ENCODE measurements around the gene HMGCL.
"Not testable (repeated sequence)": the region's sequence is repeated elsewhere in the genome, so short reads cannot be mapped to it uniquely, and the experiment has no call there.

HMGCL gene

DNA sequence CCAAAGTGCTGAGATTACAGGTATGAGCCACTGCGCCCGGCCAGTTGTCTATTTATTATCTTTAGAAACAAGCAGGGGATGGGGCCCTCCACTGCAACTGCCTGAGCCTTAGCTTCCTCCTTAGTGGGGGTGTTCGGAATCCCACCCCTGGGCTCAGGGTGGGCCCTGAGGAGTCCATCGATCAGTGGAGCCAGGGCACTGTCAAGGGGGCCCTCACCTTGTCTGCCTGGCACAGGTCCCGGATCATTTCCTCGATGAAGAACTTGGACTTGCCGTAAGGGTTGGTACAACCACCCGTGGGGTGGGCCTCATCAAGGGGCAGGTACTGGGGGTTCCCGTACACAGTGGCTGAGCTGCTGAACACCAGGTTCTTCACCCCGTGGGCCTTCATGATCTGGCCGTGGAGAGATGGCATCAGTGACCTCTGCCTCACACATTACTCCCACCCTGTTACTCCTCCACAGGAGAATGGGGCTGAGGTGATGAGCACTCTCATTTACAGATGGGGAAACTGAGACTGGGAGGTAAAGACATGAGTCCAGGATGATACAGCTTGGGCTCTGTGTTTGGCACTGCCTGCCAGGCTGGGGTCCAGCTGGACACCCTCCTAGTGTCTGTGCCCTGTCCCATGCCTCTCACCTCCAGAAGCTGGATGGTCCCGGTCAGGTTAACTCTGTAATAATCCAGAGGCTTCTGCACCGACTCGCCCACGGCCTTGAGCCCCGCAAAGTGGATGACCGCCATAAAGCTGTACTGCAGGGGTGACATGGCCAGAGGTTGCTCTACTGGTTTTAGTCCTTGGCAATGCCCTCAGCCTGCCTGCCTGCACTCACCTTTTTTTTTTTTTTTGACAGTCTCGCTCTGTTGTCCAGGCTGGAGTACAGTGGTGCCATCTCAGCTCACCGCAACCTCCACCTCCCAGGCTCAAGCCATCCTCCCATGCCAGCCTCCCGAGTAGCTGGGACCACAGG lies 27.5 kb downstream of the HMGCL start:
- Histone ChIP-seq H3K4me3 (ENCODE audit: low read length, poor library complexity, severe bottlenecking) (no peak overlapping the region), H2AFZ (ENCODE audit: low read length) (no peak overlapping the region), H3K79me2 (ENCODE audit: insufficient read depth, low read length) (peaks cover 10% of the 10 kb centered on the region), H3K27me3 (ENCODE audit: insufficient read depth, low read length, poor library complexity, severe bottlenecking) (no peaks in the 10 kb centered on the region), H3K9ac (ENCODE audit: low read depth, low read length, poor library complexity, severe bottlenecking) (no peak overlapping the region), H3F3A (ENCODE audit: low read depth) (no peaks in the 10 kb centered on the region), H3K4me1 (ENCODE audit: insufficient read depth, low read length, poor library complexity, severe bottlenecking) (peaks cover 19% of the 10 kb centered on the region), H3K9me2 (replicated peaks; ENCODE audit: low read depth, low read length) (no peaks in the 10 kb centered on the region), H4K20me1 (ENCODE audit: insufficient read depth, low read length, poor library complexity, severe bottlenecking) (peaks cover 16% of the 10 kb centered on the region), H3K36me3 (ENCODE audit: insufficient read depth, low read length) (peaks cover 16% of the 10 kb centered on the region; the same call in 1 of the 2 replicates), H3K9me3 (ENCODE audit: insufficient read depth, low read depth, low read length) (no peaks in the 10 kb centered on the region), H3K4me2 (ENCODE audit: low read depth, low read length, poor library complexity, severe bottlenecking) (no peak overlapping the region)
- TF ChIP-seq EZH2phosphoT487 (IDR thresholded peaks at IDR 0.05; ENCODE audit: borderline replicate concordance) = no peak
- TF ChIP-seq, protein P1, sequence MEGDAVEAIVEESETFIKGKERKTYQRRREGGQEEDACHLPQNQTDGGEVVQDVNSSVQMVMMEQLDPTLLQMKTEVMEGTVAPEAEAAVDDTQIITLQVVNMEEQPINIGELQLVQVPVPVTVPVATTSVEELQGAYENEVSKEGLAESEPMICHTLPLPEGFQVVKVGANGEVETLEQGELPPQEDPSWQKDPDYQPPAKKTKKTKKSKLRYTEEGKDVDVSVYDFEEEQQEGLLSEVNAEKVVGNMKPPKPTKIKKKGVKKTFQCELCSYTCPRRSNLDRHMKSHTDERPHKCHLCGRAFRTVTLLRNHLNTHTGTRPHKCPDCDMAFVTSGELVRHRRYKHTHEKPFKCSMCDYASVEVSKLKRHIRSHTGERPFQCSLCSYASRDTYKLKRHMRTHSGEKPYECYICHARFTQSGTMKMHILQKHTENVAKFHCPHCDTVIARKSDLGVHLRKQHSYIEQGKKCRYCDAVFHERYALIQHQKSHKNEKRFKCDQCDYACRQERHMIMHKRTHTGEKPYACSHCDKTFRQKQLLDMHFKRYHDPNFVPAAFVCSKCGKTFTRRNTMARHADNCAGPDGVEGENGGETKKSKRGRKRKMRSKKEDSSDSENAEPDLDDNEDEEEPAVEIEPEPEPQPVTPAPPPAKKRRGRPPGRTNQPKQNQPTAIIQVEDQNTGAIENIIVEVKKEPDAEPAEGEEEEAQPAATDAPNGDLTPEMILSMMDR (conservative IDR thresholded peaks at IDR 0.05; ENCODE audit: low read length) = no peak

DNA sequence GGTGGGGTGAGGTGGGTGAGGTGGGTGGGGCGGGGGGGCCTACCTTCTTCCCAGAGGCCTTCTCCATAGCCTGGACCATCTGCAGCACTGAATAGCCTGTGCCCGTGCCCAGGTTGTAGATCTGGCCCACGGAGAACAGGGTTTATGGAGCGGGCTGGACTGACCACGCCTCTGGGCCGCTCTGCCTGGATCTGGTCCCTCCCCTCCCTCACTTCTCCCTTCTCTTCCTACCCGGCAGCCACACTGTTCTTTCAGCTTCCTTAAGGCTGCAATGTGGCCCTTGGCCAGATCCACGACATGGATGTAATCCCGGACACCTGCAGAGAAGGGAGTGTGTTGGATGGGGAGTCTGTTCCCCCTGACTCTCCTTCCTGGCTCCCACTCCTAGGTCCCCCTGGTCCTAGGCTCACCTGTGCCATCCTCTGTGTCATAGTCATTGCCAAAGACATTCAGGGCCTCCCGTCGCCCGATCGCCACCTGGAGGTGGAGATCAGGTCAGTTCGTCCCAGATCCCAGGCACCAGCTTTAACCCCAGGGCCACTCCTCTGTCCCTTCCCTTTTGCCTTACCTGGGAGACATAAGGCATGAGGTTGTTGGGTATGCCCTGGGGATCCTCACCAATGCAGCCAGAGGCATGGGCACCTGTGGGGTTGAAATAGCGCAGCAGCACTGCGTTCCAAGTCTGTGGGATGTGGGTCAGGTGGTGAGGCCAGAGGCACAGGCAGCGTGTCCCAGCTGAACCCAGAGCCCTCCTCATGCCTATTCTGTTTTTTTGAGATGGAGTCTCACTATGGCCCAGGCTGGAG lies 28.6 kb downstream of the HMGCL start:
- H3K4me1 ChIP-seq (ENCODE audit: insufficient read depth, low read length, poor library complexity, severe bottlenecking) = peaks cover 19% of the 10 kb centered on the region
- no peaks in the 10 kb centered on the region for H3F3A ChIP-seq (ENCODE audit: low read depth)
- no peak overlapping the region for H3K9ac ChIP-seq (ENCODE audit: low read depth, low read length, poor library complexity, severe bottlenecking)
- peaks cover 21% of the 10 kb centered on the region for H3K79me2 ChIP-seq (ENCODE audit: insufficient read depth, low read length)
- peaks cover 16% of the 10 kb centered on the region; the same call in 1 of the 2 replicates for H3K36me3 ChIP-seq (ENCODE audit: insufficient read depth, low read length)
- peaks cover 26% of the 10 kb centered on the region for H4K20me1 ChIP-seq (ENCODE audit: insufficient read depth, low read length, poor library complexity, severe bottlenecking)
- H3K9me3 ChIP-seq (ENCODE audit: insufficient read depth, low read depth, low read length) = no peaks in the 10 kb centered on the region
- TF ChIP-seq, protein P1 (conservative IDR thresholded peaks at IDR 0.05; ENCODE audit: low read length) = no peak
- TF ChIP-seq EZH2phosphoT487 (IDR thresholded peaks at IDR 0.05; ENCODE audit: borderline replicate concordance) = no peak
- no peak overlapping the region for H3K4me3 ChIP-seq (ENCODE audit: low read length, poor library complexity, severe bottlenecking)
- no peaks in the 10 kb centered on the region for H3K27me3 ChIP-seq (ENCODE audit: insufficient read depth, low read length, poor library complexity, severe bottlenecking)
- H2AFZ ChIP-seq (ENCODE audit: low read length) = no peak overlapping the region
- H3K4me2 ChIP-seq (ENCODE audit: low read depth, low read length, poor library complexity, severe bottlenecking) = no peak overlapping the region
- H3K9me2 ChIP-seq (replicated peaks; ENCODE audit: low read depth, low read length) = no peaks in the 10 kb centered on the region

DNA sequence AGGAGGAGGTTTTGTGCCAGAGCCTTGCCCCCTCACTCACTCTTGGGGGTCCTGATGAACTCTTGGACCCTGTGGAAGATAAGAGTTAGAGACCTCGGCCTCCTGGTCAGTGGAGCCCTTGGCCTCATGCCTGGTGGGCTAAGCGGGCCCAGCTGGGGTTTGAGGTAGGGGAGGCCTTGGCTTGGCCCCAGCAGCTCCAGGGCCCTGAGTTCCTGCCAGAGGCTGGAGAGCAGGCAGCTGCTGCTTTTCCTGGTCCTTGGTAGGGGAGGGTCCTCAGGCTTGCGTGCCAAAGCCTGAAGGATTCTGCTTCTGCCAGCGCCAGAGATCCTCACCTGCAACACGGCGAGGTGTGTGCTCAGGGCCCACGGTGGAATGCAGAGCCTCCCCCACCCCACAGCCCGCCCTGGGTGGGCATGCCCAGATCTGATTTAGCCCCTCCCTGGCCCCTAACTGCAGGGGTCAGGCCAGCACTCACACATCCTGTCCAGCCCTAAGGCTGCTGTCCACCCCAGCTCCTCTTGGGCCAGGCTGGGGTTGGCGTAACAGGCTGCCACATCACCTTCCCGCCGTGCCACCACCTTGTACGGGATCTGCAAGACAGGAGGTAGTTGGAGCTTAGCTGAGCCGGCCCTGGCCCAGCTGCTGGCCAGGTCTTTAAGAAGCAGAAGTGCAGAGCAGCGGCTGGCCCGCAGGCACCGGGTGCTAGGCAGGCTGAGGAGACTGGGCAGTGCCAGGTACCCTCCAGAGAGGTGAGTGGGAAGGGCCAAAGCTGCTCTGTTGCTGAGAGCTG lies 29.4 kb downstream of the HMGCL start:
- no peaks in the 10 kb centered on the region for H3K9me2 ChIP-seq (replicated peaks; ENCODE audit: low read depth, low read length)
- H3K4me2 ChIP-seq (ENCODE audit: low read depth, low read length, poor library complexity, severe bottlenecking) = no peak overlapping the region
- no peak overlapping the region for H3K4me3 ChIP-seq (ENCODE audit: low read length, poor library complexity, severe bottlenecking)
- no peak overlapping the region for H3K9ac ChIP-seq (ENCODE audit: low read depth, low read length, poor library complexity, severe bottlenecking)
- peaks cover 4% of the 10 kb centered on the region for H3K27me3 ChIP-seq (ENCODE audit: insufficient read depth, low read length, poor library complexity, severe bottlenecking)
- H3F3A ChIP-seq (ENCODE audit: low read depth) = no peaks in the 10 kb centered on the region
- no peaks in the 10 kb centered on the region for H3K9me3 ChIP-seq (ENCODE audit: insufficient read depth, low read depth, low read length)
- H4K20me1 ChIP-seq (ENCODE audit: insufficient read depth, low read length, poor library complexity, severe bottlenecking) = peaks cover 30% of the 10 kb centered on the region
- H2AFZ ChIP-seq (ENCODE audit: low read length) = no peak overlapping the region
- peaks cover 28% of the 10 kb centered on the region for H3K79me2 ChIP-seq (ENCODE audit: insufficient read depth, low read length)
- H3K36me3 ChIP-seq (ENCODE audit: insufficient read depth, low read length) = peaks cover 16% of the 10 kb centered on the region; the same call in 1 of the 2 replicates
- H3K4me1 ChIP-seq (ENCODE audit: insufficient read depth, low read length, poor library complexity, severe bottlenecking) = peaks cover 12% of the 10 kb centered on the region
- TF ChIP-seq, protein P1 (conservative IDR thresholded peaks at IDR 0.05; ENCODE audit: low read length) = no peak
- TF ChIP-seq EZH2phosphoT487 (IDR thresholded peaks at IDR 0.05; ENCODE audit: borderline replicate concordance) = no peak

DNA sequence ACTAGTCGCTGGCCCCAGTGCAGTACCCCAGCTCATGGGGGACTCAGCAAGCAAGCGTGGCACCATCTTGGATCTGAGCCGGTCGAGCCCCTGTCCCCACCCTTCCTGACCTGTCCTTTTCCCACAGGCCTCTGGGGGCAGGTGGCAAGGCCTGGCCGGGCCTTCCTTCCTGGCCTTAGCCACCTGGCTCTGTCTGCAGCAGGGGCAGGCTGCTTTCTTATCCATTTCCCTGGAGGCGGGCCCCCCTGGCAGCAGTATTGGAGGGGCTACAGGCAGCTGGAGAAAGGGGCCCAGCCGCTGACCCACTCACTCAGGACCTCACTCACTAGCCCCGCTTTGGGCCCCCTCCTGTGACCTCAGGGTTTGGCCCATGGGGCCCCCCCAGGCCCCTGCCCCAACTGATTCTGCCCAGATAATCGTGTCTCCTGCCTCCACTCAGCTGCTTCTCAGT lies 30.5 kb downstream of the HMGCL start:
- peaks cover 16% of the 10 kb centered on the region for H3K4me1 ChIP-seq (ENCODE audit: insufficient read depth, low read length, poor library complexity, severe bottlenecking)
- not testable (repeated sequence) for H3K27me3 ChIP-seq (ENCODE audit: insufficient read depth, low read length, poor library complexity, severe bottlenecking); H3K4me2 ChIP-seq (ENCODE audit: low read depth, low read length, poor library complexity, severe bottlenecking); H3K9ac ChIP-seq (ENCODE audit: low read depth, low read length, poor library complexity, severe bottlenecking); H3K9me2 ChIP-seq (replicated peaks; ENCODE audit: low read depth, low read length); H3K4me3 ChIP-seq (ENCODE audit: low read length, poor library complexity, severe bottlenecking); H3K9me3 ChIP-seq (ENCODE audit: insufficient read depth, low read depth, low read length); H3F3A ChIP-seq (ENCODE audit: low read depth); H2AFZ ChIP-seq (ENCODE audit: low read length)
- peaks cover 22% of the 10 kb centered on the region for H4K20me1 ChIP-seq (ENCODE audit: insufficient read depth, low read length, poor library complexity, severe bottlenecking)
- peaks cover 16% of the 10 kb centered on the region; the same call in 1 of the 2 replicates for H3K36me3 ChIP-seq (ENCODE audit: insufficient read depth, low read length)
- H3K79me2 ChIP-seq (ENCODE audit: insufficient read depth, low read length) = peaks cover 33% of the 10 kb centered on the region
